Measurements from ENCODE around the gene AKAP6.

The AKAP6 gene

DNA sequence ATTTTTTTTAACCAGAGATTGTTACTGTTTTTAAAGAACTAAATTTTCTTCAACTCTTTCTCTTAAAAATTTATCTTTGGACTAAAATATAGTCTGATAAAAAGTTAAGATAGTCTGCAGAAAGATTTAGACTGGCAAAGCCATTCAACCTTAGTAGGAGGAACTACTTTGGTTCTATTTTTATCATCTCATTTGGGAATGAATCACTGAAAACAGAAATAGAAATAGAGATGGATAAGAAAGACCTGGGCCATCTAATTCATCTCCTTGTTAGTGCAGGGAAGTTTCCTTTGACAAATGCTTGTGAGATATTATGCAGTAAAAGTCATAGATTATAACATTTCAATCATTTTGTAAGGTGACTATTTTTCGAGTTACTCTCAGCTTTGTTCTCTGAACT, 346.3 kb downstream of the AKAP6 start:
- DNase-seq (ENCODE audit: low read depth), result no peak

DNA sequence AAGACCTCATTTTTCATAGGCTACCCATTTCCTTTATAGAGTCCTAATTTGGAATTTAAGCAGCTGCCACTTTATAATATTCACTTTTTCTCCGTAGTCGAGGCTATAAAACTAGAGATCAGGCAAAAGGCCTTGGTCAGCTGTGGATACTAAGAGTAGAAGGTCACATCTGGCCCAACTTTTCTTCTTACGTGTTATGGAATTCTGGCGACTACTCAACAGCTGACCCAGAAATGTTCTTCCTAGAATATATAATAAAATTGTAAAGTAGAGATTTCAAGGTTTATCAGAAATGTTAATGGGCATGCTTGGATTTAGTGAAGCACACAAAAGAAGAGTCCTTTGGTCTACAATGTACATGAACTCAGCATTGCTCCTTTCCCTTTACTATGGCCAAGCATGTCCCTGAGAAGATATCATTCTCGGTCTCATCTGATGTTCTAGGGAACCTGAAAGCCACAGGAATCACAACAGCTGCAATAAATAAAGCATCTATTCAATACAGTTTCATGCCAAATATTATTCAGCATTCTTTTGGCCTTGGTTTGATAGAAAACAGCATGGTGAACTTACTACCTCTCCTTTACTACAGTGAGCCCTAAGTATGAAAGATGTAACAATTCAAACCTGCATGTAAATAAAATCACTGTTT, 348.2 kb downstream of the AKAP6 start:
- DNase-seq (ENCODE audit: low read depth), result no peak

DNA sequence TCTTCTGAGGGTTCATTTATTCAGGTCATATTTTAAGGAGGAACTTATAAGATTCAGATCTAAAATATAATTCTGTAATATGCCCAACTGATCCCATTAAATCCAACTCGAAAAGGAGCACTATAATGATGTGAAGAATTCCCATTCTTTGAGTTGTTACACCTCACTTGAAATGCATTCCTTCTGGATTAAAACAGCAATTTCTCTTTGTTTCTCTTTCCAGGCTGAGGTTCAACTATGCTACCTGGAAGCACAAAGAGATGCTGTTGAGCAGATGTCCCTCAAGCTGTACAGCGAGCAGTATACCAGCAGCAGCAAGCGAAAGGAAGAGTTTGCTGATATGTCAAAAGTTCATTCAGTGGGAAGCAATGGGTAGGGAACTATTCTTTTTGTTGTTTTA, 349.0 kb downstream of the AKAP6 start:
- no peak for DNase-seq (ENCODE audit: low read depth)

DNA sequence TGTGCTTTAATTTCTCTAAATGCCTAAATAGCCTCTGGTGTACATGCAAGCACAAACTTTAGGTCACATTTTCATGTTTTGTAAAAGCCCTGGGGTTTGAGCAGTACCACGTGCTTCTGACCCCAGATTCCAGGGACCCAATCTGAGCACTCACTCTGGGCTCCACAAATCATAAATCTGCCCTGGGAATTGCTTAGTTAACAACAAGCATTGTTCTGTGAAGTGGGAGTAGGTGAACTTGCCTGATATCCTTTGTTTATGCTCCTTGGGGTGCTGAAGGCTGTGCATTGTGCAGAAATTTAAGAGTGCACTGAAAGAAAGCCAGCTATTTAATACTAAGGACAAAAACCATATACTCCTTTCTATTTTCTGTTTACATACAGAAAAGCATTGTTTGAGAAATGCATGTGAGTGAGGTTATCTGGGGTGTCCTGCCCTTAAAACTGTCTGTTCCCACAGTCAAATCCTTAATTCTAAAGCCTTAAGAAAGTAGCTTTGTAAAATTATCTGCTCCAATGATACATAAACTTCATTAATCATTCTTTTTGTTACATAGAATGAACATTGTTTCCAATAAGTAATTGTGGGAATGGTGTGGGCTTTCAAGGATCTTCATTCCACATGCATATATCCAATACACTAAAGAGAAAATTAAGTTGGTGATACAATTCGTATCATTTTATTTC, 351.0 kb downstream of the AKAP6 start:
- no peak for DNase-seq (ENCODE audit: low read depth)

DNA sequence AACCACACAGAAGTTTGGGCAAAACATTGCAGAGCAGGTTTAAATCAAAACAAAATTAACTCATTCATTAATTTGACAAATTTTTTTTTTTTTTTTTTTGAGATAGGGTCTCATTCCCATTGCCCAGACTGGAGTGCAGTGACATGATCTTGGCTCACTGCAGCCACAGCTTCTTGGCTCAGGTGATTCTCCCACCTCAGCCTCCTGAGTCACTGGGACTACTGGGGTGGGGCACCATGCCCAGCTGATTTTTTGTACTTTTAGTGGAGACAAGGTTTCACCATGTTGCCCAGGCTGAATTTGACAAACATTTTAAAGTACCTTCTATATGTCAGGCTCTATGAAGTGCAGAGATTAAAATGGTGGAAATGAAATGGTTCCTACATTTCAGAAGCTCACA, 352.5 kb downstream of the AKAP6 start:
- DNase-seq (ENCODE audit: low read depth), result no peak

DNA sequence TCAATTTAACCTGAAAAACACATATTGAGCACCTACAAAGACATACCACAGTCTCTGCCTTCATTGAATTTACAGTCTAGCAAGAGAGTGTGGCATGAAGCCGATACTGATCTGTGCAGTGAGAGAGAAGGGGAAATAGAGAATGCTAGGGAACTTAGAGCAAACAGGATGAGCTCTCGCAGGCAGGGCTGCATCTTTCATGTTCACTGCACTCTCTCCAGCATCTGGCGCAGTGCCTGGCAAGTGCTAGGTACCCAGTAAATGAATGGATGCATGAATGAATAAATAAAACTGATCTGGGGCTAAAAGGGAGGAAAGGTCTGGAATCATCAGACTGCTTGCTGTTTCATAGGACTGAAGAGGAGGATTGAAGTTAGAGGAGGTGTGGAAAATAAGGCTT, 353.1 kb downstream of the AKAP6 start:
- no peak for DNase-seq (ENCODE audit: low read depth)

DNA sequence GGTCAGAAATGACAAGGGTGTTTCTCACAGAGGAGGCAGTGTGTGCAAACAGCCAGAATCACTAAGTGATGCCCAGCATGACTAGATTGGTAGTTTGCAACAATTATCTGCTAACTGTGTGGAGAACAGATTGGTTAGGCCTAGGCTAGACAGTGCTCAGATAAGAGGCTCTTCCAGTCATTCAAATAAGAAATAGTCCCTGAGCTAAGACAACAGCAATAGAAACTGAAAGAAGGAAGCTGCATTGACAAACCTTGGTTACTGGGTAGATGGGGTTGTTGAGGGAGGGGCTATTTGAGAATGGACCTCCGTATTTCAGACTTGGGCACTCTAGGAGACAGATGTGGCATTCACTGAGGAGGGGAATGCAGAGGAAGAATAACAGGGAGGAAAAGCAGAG, 354.6 kb downstream of the AKAP6 start:
- DNase-seq (ENCODE audit: low read depth), result no peak

DNA sequence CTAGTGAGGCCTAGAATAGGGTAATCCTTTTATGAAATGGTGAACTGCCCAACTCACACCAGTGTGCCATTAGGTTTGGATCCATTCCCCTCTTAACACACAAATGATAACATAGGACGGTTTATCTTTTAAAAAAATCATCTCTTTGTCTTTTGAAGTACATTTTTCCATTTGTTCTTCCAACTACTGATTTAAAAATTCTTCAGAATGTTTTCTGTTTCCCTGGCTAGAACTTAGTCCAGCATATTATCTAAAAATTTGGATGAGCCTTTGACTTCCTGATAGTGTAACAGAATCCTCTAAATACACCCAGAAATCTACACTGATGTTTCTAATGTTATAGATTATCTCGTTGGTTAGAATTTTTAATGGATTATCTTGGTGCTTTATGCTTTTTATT, 359.8 kb downstream of the AKAP6 start:
- no peak for DNase-seq (ENCODE audit: low read depth)

DNA sequence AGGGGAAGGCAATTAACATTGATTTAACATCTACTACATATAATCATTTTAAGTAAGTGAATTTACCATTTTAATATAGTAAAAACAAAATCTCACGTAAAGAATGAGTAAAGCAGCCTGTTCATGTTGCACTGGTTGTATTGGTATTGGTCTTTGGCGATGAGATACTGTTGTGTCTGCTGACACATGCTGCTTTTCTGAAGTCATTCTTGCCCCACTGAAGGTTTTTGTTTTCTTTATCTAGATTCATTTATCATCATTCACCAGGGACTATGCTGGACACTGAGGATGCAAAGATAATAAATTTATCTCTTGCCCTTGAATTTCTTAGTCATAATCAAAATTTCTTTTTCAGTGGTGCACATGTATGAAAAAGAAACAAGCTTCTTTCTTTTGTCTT, 363.3 kb downstream of the AKAP6 start:
- no peak for DNase-seq (ENCODE audit: low read depth)

DNA sequence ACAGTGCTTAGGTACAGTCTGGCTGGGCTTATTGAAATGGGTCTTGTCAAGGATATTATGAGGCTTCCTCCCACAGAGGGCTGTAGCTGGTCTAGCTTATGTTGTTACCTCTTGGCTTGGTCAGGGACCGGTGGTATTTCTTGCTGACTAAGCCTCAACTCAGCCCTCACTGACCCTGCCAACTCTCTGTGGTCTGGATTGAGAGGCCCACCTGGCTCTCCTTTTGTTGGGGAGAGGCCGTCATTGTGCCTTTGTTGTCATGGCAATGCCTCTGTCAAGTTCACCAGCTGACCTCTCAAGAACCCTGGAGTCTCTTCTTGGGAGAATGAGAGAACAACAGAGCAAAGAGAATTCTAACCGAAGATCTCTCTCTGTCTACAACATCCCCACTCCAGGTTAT, 364.0 kb downstream of the AKAP6 start:
- DNase-seq (ENCODE audit: low read depth), result no peak

DNA sequence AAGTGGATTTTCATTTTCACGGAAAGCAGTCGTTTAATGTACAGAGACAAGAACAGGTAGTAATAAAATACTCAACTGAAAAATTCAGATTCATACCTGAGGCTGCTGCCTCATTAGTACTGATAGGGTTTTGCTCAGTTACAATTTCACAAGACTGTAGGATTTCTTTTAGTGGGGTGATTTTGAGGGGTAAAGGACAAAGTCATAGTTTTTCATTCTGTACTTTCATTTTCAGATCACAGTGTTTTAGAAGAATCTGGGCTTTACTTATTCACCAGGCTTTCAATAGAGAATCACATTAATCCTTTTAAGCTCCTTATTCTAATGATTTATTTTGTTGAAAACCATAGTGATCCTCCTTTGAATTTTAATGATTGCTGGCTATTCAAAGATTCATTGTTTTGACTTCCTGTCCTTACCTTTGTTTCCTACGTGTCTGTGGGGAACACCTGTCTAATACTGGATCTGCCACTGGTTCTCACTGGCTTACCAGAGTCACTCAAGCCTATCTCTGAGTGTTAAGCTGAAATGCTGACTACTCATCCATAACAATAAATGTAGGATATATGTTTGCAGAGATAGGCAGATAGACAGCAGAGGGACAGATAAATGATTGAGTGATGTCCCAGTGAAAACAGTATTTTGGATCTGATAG, 365.8 kb downstream of the AKAP6 start:
- DNase-seq (ENCODE audit: low read depth), result no peak

DNA sequence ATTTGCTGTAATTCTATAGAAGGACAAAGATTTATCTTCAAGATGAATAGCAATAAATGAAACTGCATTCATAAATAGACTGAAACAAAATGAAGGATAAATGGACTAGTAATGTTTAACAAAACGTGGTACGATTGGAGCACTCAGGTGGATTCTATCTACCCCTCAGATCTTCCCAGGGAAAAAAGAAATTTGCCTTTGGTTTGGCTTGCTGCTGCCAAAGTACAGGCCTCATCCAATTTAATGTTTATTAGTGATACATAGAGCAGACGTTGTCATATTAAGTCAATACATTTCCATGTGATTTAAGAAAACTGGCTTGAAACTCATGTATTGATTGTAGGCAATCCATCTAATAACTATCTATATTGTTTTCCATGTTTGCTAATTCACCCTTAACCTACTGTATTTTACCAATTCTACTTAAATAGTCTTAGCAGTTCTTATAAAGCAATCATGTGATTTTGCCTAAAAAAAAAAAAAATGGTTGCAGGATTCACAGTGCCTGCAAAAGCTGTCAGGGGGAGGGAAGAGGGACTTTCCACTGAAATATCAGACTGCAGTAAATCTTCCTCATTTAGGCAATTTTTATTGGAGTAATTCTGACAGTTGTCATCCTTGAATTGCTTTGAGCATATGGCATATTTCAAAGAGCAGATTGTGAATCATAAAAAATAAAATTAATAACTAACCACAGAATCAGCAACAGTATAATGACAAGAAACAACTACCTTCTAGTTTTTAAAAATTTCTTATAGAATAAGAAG, 367.4 kb downstream of the AKAP6 start:
- no peak for DNase-seq (ENCODE audit: low read depth)

DNA sequence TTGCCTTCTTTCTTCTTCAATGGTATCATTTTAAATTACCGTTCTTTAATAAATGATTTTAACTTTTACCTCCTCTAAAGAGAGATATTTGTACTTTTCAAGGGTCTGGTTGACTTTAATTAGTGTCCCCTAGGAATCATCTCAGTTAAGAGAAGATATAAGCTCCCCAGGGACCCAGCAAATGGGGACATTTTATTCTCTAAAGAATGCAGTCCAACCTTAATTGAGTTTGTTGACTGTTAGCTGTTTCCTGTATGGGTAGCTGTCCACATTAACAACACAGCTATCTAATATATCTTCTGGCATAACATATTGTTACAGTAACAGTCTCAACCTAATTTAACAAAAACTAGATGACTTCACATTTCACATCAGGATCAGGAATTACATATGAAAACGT, 368.0 kb downstream of the AKAP6 start:
- no peak for DNase-seq (ENCODE audit: low read depth)

DNA sequence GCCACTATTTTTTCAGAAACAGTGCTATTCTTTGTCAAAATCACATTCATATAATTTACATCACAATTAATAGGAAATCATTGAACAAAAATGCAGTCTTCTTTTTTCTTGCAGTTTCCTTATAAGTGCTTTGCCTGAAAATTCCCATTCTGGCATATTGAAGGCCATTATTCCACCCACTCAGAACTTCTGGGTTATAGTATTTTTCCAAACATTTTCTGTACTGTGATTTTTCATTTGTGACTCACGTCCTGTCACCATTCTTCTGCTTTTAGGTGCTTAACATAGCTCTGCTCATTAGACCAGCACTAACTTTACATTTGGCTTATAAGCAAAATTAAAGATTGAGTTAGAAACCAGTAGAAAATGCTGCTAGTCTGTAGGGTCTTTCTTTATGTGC, 368.6 kb downstream of the AKAP6 start:
- DNase-seq (ENCODE audit: low read depth), result no peak

DNA sequence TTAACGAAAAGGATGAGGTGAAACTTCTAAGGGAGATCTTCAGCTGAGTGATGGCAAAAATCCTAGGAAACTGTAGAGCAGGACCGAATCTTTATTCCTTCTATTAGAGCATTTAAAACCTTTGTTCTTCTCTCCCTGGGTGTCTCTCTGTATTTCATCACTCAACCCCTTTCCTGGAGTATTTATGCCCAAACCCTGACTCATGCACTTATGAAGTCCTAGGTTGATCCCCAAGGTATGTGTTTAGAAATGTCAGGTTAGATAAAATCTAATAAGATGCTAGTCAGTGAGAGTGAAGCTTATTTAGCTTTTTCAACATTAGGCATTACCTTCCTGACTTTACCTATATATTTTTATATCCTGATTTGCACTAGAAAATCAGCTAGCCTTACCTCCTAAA, 369.7 kb downstream of the AKAP6 start:
- DNase-seq (ENCODE audit: low read depth), result no peak

DNA sequence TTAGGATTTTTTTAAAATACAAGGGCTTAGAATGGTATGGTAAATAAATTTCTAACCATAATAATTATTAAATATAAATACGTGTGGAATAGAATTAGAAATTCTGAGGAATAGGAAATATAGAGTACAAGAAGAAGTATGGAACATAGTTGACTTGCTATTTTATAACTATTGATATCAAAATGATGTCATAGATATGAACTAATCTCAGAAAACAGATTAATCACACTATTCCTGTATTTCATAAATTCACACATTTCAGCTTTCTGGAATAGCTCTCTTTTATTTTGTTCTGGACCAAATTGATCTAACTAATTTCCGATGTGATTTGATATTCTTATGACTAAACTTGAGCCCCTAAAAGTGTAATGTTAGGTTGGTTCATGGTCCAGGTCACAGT, 372.4 kb downstream of the AKAP6 start:
- DNase-seq (ENCODE audit: low read depth), result no peak

DNA sequence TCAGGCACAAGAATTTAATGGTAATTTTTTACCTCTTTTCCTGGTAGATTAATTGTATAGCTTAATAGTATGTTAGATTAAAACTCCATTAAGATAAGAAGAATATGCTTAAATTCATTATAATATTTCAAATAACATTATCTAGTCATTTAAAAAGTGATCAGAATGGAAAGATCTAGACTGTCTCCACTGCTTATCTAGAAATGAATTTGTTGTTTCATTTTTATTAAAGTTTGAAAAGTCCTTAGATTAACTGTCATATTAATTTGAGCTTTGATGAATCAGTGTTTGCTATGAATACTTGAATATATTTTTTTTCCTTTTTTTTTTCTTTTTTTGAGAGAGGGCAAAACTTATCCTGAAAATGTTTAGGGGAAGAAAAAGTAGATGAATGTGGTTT, 373.0 kb downstream of the AKAP6 start:
- DNase-seq (ENCODE audit: low read depth), result no peak

DNA sequence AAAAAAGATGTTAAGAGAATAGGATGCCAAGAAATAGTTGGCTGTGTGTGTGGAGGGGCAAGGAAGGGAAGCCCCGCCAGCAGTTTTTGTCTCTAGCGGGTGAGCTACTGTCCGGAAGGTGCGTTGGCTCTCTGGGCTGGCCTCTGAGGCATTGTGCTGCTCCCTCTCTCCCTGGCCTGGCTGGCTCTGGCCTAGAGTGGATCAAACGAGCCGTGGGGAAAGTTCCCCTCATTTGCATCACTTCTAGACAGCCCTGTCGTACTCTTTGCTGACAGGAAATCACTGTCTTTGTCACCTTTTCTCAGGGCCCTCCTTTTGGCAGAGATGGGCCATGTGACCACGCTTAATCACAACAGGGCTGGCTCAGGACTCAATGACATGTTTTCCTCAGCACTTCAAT, 373.5 kb downstream of the AKAP6 start:
- no peak for DNase-seq (ENCODE audit: low read depth)

DNA sequence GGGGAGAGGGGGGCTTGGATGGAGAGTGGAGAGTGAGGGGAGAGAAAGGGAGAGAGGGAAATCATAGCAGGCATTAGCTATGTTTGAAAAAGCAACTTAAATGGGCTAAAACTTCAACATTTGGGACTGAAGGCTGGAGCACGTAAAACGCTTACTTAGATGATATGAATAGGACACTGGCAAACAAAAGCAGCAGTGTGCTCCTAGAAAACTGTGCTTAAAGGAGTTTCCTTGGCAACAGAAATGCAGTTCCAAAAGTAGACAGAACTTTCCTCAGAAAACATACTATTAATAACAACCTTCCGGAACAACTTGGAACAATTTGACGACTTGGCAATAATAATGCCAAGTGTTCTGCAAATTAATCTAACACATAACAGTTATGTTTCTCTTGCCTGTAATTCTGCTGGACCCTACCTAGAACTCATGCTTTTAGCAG, 374.1 kb downstream of the AKAP6 start:
- no peak for DNase-seq (ENCODE audit: low read depth)

DNA sequence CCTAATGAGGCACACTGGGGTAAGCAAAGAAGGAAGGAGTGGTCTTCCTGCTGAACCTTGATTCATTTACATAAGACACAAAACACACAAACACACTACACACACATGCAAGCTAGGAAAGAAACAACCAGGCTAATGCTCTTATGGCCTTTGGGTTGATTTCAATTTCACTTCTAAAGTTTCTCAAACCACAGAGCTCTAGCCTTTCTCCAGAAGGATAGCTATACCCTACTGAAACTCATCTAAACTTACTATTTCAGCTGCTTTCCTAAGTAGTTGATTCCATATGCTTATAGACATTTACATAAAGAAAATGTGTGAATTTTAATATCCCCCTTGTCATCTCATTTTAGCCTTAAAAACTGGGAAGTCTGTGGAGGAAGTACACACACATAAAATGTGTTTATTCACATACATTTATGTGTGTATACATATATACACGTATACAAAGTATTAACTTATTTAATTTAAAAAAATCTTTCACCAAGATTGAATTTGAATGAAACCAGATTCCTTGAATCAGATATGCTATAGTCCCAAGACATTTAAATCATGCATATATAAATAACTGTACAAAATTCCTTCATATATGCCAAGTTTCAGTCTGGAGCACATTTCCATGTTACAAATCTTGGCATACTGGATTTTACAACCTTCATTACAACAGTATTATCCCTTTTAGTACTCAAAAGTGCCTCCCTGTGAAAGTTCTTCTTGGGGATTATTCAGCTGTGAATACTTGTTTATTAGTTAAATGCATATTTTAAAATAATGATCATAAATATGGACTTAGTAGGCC, 377.8 kb downstream of the AKAP6 start:
- DNase-seq (ENCODE audit: low read depth), result no peak

DNA sequence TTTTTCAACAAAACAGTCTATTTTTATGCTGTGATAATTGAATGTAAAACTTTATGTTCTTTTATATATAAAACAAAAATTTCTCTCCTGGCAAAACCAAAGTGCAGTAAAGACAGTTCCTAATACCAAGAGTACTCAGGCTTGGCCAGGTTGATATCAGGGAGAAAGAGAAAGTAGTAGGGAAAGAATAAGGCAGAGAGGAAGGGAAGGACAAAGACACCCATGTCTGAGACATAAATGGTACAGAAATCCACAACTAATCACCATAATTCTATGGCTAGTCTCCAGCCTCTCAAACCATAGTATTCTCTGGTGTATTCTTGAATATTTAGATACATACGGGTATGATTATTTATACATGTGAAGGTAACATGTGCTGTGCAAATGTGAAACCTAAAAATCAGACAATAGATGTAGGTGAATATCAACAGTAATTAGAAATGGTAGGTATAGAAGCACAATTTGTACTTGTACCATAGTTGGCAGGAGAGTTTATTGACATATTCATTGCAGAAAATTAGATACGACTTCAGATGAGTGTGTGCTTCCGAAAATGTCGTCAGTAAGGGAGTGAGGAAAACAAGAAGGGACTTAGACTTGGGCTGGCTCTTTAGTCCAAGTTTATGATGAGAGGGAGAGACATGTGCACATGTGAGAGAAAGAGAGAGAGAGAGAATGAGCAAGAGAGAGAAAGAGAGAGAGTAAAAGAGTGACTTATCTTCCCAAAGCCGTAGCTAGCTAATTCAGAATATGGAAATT, 378.8 kb downstream of the AKAP6 start:
- DNase-seq (ENCODE audit: low read depth), result no peak

All from stimulated activated CD8-positive, alpha-beta memory T cell treated with anti-CD3 and anti-CD28 coated beads, Interleukin-12 subunit alpha, Interleukin-12 subunit beta, amount 100 ng/mL, for 1 hour (primary cell).